Loucy (cell line): ENCODE data around the gene CAMK1D.

ENCODE experiments used
- EZH2phosphoT487 ChIP-seq: fragments of 200-600 bp; IDR thresholded peaks from 2 replicates; pipeline ENCODE4 v1.6.1; 2018; ENCODE audit warnings: antibody characterized with exemption, mild to moderate bottlenecking, moderate library complexity, borderline replicate concordance
- TF ChIP-seq, protein P1 (sequence below): fragments of 200-600 bp; sonication (generic); conservative IDR thresholded peaks from 2 replicates; pipeline ENCODE4 v1.5.1; 2014; ENCODE audit warnings: mild to moderate bottlenecking, antibody characterized with exemption, low read length

DNA sequence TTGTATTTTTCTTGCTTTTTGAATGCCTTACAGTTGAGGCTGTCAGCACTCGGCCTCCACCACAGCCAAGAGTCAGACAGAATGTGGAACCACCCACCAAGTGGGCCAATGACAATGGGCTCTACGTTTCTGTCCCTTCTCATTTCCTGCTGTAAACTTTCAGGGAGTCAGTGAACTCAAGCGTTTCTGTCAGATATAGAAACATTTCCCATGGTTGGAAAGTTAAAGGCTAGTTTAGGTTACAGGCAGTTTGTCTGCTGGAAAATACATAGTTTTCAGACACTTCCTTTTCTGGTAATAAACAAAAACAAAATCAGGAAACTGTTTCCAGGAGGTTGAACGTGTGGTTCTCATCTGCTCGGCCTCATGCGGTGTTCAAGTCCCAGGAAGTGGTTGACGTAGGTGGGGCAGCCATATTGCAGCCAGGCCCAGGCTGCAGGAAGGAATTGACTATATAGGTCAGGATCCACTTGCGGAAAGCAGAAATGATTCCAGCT is 245.1 kb downstream of the CAMK1D start:
- TF ChIP-seq, protein P1, sequence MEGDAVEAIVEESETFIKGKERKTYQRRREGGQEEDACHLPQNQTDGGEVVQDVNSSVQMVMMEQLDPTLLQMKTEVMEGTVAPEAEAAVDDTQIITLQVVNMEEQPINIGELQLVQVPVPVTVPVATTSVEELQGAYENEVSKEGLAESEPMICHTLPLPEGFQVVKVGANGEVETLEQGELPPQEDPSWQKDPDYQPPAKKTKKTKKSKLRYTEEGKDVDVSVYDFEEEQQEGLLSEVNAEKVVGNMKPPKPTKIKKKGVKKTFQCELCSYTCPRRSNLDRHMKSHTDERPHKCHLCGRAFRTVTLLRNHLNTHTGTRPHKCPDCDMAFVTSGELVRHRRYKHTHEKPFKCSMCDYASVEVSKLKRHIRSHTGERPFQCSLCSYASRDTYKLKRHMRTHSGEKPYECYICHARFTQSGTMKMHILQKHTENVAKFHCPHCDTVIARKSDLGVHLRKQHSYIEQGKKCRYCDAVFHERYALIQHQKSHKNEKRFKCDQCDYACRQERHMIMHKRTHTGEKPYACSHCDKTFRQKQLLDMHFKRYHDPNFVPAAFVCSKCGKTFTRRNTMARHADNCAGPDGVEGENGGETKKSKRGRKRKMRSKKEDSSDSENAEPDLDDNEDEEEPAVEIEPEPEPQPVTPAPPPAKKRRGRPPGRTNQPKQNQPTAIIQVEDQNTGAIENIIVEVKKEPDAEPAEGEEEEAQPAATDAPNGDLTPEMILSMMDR, result no peak
- TF ChIP-seq EZH2phosphoT487, result no peak
